ENCODE measurements around the gene KRTAP4-6.
"Not testable (repeated sequence)": the region's sequence is repeated elsewhere in the genome, so short reads cannot be mapped to it uniquely, and the experiment has no call there.

The KRTAP4-6 gene

GRCh38 chr17:41104386-41105038, 35.8 kb downstream of the KRTAP4-6 start:
- DNase-seq, result not testable (repeated sequence)

- DNase-seq, result no peak
Measured at GRCh38 chr17:41103896-41104295, 36.4 kb downstream of the KRTAP4-6 start.

GRCh38 chr17:41101586-41102259, 38.6 kb downstream of the KRTAP4-6 start, which contains the start of gene KRTAP4-16:
KRTAP4-16 (minus strand) TSS chr17:41102209; CDS start chr17:41102209, 0 bp downstream.
- DNase-seq, result no peak

- not testable (repeated sequence) for DNase-seq
Measured at GRCh38 chr17:41099682-41100480, 40.5 kb downstream of the KRTAP4-6 start.

- no peak for DNase-seq
Measured at GRCh38 chr17:41098481-41098880, 41.9 kb downstream of the KRTAP4-6 start.

- DNase-seq, result no peak
Measured at GRCh38 chr17:41098042-41098441, 42.3 kb downstream of the KRTAP4-6 start, which contains the start of gene KRTAP4-8. KRTAP4-8 (minus strand) TSS chr17:41098142; CDS start chr17:41098084, 58 bp downstream.

GRCh38 chr17:41096055-41096454, 44.3 kb downstream of the KRTAP4-6 start:
- DNase-seq, result no peak

Data from NCI-H82 (cell line).